Stimulated activated CD4-positive, alpha-beta T cell treated with anti-CD3 and anti-CD28 coated beads, Interleukin-4, amount 100 ng/mL, for 24 hours (primary cell): ENCODE measurements around the gene KIT.

Source experiments
- DNase-seq: peaks from one replicate; pipeline ENCODE4 v3.0.0-alpha.2; 2020

KIT gene

DNA sequence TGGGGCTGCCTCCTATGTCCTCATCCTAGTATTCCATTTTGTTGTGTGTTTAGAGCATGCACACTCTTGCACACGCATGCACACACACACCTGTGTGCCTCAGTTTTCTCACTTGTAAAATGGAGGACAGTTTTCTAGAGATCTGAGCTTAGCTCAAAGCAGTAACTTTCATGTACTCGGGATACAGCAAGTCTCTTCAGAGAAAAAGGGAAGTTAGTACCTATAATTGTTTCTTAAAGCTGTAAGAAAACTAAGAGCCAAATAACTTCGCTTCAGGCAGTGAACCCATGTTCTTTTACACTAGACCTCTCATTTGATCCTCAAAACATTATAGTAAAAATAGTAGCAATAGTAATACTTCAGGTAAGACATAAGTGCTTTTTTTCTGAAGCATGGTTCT, 49.6 kb downstream of the KIT start:
- no peak for DNase-seq

DNA sequence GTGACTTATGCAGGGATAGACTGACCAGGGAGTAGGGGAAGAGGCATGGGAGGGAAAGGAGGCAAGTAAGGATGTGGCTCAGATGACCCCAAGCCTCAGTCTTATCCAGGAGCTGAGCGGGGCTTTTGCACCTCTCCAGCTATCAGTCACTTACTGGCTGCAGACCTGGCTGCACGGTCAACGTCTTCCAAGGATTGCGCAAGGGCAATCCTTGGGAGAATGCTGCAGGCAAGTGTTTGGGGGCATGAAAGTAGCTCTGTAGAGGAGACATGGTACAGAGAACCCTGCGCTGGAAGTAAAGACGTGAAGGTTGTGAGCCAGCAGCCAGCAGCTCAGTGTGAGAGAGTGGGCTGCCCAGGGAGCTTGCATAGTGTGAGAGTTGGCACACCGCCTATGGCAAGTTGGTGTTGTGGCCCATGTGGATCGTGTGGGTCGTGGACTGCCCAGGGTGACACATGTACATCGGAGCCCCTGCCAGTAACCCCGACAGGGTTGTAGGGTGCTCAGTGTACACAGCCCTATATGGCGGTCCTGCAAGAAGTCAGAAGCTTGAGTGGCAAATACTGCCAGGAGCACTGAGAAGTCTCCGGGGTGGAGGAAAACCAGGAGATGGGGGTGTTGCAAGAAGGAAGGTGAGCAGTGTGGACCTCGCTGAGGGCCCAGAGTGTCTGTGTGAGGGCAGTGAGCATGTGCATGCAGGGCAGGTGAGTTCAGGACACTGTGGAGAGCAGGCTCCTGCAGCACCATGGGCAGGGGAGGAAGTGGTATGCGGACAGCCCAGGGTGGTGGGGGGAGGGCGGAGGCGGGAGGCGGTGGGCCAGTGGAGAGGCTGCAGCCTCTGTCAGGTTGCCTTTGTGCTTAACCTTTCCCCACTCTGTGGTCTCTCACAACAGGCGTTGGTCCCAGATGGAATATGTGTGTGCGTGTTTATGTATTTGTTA, 50.9 kb downstream of the KIT start:
- DNase-seq, result no peak

DNA sequence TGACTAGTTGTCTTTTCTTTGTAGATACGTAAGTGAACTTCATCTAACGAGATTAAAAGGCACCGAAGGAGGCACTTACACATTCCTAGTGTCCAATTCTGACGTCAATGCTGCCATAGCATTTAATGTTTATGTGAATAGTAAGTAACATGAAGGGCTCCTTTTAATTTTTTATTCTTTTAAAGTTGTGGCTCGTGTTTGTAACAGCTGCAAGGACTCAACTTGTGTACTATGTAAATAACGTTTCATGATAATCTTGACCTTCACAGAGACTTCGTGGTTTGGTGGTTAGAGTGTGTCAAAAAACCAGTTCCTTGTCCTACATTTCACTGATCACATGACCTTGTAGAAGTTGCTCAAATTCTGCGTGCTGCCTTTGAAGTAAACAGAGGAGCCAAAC, 51.6 kb downstream of the KIT start:
- no peak for DNase-seq

DNA sequence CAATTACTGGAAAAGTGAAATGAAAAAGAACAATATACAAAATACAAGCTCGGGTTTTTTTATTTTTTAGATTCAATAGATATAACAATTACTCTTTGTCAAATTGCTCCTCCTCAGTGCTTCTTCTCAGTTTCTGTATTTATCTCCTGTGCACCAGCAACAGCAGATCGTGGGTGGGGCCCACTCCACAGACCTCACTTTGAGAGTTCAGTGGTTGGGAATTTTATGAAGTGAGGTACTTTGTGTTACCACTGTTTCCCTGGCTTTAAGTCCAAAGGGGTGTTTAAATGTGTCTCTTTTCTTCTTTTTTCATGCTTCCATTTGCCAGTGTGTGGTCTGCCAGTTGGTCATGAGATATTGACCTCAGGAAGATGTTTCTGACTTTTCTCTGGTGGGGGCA, 54.4 kb downstream of the KIT start:
- DNase-seq, result no peak

DNA sequence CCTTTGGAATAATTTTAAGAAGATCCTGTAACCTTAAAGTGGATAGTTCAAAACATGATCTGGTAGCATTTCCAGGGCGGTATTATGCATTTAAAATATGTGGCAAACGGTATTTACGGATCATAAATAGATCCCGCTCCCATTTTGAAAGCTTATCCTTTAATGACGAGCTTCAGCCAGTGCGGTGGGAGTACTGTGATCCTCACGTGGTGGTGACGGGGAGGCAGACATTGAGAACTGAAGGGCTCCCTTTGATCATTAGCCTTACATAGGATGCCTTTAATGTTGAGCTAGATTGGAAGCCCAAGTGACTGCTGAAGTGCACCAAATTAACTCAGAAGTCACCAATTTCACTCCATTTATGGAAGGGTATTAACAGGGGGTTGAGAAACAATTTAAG, 56.9 kb downstream of the KIT start:
- DNase-seq, result no peak

DNA sequence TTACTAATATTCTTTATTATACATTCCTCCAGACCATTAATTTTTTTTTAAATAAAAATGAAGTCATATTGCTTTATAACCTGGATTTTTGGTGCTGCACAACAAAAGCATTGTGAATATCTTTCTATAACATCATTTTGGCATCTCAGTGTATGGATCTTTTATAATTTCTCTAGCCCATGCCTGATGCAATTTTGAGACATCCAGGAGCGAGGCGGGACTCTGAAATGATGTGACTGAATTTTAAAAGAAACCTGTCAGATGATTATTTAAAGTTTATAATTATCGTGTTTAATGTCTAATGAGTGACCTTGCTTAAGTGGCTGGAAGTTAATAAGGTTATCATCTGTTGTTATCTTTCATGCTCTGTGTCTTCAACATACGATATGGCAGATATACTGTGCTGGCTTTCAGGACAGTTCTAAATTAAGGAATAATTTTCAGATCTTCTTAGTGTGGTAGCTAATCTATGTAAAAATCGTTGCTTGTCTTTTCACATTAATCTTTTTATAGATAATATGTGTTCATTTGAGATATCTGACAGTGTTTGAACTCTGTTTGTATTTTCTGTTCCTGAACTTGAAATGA, 58.8 kb downstream of the KIT start:
- DNase-seq, result no peak

DNA sequence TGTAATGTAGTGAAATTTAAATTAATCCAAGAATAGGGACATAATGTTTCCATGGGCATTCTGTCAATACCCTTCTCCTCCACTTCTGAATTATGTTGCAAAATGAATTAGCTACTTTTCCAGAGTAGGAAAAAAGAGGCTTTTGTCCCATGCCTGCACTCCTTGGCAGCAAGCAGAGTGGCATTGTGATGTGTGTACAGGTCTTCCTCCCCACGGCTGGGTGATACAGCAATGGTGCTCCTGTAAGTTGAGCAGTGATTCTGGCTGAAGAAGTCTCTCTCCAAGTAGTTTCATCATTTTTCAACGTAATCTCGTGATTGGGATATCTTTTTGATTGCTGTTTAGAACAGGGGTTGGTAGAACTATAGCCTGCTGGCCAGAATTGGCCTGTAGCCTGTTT, 59.9 kb downstream of the KIT start:
- no peak for DNase-seq

DNA sequence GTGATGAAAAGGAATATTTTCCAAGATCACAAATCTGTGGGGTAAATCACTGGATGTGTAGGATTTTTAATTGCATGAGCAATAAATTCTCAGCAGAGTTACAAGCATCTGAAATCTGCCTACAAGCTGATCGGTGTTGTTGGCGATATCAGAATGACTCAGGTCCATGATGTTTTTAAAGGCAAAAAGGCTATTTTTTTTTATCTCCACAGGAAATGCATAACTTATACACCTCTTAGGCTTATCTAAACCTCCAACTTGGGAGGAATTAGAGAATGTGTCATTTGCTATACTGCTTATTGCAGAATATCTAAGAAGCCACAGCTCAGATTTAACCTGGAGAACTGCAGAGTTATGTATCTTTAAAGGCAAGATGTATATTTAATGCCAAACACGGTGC, 61.6 kb downstream of the KIT start:
- DNase-seq, result no peak

DNA sequence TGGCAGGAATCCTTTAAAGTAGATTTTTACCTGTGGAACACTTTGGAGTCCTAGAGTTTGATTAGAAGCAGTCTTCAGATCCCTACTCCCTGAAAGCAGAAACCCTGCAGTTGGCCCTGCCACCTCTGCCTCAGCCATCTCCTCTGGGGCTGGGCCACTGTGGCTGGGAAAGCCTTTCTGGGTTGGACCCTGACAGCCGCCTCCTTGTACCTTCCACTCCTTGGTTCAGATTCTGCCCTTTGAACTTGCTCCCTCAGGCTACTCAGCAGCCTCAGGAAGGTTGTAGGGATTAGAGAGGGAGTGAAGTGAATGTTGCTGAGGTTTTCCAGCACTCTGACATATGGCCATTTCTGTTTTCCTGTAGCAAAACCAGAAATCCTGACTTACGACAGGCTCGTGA, 65.5 kb downstream of the KIT start:
- no peak for DNase-seq

DNA sequence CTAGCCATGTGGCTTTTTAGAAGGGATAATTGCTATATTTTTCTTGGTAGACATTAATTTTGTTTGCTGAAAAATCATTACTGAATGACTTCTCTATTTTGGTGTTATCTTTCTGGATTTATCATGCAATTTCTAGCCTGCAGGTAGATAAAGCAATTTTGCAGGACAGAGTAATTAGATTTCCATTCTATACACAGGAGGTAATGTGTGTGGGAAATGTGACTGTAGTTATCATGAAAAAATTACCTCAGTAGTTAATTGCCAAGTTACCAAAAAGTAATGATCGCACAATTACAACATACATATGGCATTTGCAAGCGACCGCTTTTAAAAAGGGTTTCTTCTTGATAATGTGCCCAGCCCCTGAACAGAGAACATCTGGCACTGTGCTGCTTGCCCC, 66.1 kb downstream of the KIT start:
- no peak for DNase-seq

DNA sequence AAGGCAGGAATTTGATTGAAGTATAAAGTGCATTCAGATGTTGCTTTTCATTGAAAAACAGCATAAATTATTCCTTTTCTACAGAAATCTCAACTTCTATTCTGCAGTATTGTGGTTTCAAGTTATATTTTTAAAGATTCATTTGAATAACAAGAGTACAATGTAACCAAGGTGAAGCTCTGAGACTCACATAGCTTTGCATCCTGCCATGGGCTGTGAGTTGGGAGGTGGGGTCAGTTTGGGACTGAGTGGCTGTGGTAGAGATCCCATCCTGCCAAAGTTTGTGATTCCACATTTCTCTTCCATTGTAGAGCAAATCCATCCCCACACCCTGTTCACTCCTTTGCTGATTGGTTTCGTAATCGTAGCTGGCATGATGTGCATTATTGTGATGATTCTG, 69.2 kb downstream of the KIT start:
- DNase-seq, result no peak

DNA sequence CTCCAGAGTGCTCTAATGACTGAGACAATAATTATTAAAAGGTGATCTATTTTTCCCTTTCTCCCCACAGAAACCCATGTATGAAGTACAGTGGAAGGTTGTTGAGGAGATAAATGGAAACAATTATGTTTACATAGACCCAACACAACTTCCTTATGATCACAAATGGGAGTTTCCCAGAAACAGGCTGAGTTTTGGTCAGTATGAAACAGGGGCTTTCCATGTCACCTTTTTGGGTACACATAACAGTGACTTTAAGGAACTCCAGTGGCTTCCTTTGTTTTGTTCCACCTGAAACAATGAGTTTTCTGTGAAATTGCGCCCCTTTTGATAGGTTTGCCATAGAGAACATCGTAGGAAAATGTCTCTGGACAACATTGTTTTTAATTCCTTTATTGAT, 69.6 kb downstream of the KIT start:
- no peak for DNase-seq

DNA sequence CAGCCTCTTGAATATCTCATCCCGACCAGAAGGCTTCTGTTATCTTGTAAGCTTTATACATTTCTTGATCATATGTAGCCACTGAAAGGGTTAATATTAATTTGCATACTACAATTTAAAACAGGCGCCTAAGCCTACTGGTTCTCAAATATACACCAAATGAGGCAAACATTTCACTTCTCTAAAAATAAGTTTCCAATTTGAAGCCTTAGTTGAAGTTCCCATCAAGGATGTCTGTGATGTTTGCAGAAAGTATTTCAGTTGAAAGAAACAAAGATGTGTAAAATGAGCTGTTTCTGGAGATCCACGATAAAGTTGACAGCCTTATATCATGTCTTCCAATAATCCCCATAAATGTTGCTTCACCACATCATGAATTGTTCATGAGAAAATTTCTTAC, 70.6 kb downstream of the KIT start:
- DNase-seq, result no peak

DNA sequence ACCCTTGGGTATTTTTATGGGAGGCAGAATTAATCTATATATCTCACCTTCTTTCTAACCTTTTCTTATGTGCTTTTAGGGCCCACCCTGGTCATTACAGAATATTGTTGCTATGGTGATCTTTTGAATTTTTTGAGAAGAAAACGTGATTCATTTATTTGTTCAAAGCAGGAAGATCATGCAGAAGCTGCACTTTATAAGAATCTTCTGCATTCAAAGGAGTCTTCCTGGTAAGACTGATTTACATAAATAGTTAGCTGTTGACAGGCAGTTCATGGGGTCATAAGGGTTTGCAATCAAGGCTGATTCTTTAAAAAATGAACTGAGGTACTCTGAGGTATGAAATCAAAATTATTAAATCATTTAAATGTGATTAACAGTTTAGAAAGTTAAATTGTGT, 71.5 kb downstream of the KIT start:
- no peak for DNase-seq

DNA sequence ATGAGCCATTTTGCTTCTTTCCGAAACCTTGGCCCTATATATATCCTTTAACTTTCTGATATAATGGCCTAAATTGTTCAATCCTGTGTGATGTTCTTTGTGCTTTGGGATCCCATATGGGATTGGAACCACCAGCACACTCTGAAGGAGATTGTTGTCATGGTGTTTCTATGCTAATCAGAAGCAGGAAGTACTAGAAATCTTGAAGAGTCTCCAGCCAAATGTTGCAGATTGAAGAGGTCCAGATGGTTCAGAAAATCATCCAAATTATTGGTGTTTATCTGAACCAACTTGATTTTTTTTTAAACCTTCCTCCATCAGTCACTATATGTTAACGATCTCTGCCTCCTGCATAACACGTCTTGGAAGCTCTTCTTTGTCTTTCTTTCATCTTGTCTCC, 72.8 kb downstream of the KIT start:
- no peak for DNase-seq

DNA sequence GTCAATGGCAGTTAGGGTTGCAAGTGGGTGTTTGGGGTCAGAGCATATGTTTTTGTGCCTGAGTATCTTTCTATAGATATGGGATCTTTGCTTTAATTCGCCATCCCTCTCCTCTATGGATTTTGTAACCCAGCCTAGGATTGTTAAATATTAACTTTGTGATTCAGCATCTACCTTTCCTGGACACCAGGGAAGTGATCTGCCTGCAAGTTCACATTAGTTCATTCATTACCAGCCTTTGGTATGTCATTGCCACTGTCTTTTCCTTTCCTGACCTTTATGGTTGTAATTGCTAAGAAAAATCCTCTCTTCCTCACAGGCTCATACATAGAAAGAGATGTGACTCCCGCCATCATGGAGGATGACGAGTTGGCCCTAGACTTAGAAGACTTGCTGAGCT, 73.8 kb downstream of the KIT start:
- DNase-seq, result no peak

DNA sequence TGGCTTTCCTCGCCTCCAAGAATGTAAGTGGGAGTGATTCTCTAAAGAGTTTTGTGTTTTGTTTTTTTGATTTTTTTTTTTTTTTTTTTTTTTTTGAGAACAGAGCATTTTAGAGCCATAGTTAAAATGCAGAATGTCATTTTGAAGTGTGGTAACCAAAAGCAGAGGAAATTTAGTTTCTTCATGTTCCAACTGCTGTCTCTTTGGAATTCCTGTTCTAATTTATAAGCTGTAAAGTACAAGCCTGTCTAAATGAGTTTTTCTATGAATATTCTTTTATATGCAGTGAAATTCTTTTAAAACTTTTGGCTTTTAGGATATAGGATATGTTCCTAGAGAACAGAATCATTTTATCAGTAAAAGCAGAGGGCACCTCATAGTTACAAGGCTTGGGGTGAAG, 74.2 kb downstream of the KIT start:
- DNase-seq, result no peak

DNA sequence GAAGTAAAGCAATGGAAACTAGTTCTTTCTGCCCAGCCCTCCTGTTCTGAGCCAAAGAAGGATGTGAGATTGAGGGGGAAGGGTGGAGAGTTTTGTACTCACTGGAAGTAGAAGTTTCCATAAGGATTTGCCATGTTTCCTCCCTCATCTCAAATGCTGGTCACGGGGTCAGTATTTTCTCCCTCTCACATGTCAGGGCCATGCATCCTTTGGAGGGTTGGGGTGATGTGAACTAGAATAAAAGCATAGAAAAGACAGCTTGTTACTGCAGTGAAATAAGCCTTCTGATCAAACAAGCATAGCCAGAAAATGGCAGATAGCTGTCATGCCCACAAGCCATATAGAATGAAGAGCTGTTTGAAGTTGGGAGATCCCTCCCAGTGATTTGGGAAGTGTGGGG, 79.7 kb downstream of the KIT start:
- DNase-seq, result no peak

DNA sequence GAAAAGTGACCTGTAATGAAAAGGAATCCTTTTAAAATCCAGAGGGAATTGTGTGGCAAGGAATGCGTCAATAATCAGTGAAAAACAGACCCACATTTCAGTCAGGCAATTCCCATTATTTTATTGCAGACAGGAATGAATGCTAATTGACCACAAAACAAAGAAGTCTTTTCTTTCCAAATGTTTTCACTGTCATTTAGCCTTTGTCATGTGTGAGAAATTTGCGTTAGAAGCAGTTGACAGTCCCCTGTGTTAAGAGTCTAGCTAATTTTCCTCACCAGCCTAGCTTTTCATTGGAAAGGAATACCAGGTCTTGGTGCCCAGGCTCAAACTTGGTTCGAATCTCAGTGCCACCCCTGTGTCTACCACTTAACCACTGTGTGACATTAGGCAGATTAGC, 83.4 kb downstream of the KIT start:
- DNase-seq, result no peak

DNA sequence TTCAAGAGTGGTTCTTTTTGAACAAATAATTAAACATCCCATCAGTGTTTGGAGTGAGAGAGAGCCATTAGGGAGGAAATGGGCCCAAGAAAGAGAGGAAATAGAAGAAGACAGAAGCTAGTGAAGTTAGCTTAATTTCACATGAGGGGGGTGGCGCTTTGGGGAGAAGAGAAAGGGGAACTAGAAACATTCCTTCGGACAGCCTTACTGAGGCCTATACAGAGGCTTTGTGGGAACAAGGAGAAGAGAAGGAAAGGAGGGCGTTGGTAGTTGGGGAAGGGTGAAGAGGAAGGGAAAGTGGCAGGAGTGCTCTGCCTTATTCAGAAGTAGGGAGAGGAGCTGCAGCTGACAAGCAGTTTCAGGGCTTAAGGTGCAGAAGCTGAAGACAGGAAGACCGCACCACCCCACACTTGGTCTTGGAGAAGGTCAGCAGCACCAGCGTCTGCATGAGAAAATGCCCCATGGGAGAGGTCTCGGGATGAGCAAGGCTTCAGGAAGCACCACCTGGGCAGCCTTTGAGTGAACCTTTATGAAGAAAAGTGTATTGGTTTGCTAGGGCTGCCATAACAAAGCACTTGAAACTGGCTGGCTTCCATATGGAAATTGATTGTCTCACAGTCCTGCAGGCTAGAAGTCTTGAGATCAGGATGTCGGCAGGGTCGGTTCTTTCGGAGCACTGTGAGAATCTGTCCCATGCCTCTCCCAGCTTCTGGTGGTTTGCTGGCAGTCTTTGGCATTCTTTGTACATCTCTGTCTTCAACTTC, 85.1 kb downstream of the KIT start:
- DNase-seq, result no peak

DNA sequence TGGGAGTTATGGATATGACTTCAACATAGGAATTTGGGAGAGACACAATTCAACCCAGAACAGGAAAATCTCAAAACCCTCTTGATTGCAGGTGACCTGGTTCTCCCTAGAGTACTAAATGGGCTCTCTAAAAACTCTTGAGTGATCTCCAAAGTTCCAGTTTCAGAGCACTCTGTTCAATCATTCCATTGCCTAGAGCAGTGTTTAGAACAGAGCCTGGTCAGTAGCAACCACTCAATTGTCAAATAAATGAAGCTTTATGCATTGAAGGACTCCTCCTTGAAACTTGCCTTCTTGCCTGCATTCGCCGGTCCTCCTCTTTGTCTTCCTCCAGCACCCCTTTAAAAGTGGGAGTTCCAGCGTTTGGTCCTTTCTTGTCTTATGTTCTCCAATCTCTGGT, 85.8 kb downstream of the KIT start:
- DNase-seq, result no peak

DNA sequence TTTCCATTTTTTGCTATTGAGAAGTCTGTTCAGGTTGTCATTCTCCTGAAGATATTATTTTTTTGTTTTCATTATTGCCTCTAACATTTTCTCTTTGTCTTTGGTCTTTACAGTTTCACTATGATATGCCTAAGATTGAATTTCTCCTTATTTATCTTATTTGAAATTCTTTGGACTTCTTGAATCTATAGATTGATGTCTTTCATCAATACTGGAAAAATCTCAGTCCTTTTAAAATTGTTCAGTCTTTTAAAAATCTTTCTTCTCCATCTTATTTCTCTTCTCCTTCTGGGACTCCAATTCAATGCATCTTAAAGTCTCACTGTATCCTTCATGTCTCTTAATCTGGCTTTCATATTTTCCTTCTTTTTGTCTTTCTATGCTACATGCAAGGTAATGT, 86.7 kb downstream of the KIT start:
- no peak for DNase-seq

DNA sequence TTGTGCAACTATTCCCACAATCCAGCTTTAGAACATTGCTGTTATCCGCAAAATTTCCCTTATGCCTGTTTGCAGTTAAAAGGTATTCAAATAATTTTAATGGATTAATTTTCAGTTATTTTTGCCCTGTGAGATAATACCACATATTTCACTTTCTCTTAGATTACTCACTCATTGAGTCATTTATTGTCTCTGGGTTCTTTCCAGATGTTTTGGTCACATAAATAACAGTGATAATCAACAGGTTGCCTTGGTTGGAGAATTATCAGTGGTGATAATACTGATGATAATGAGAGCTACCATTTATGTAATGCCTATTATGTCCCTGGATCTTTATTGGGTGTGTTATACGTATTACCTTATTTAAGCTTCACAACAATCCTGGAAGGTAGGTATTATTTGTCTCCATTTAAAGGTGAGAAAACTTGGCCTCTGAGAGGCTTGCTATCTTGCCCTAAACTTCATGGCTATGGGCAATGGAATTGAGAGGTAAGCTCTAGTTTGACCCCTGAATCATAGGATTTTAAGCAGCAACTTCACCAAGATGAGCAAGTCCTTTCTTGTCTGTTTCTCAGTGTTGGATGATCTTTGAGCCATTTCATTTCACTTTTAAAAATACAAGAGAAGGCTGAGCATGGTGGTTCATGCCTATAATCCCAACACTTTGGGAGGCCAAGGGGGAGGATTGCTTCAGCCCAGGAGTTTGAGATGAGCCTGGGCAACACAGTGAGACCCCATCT, 87.4 kb downstream of the KIT start:
- no peak for DNase-seq
